GM23248 (cell line): Measurements from ENCODE around the gene INHBB. TPM values are rescaled to one million over a fixed set of nuclear protein-coding genes. Genes with fewer than 3 reads are reported as not detected.
A peak's percentile ranks its signal among the peaks of the same experiment; 100 is the strongest.

Experiments used
- DNase-seq: peaks from one replicate; pipeline ENCODE4 v3.0.0-alpha.2; 2015
- H2AFZ ChIP-seq: fragments of 200-600 bp; sonication (generic); 2 replicates; pipeline ENCODE4 v1.6.1; 2016; ENCODE audit warnings: antibody characterized with exemption
- H3F3A ChIP-seq: fragments of 200-600 bp; sonication (generic); 2 replicates; pipeline ENCODE4 v1.6.1; 2016; ENCODE audit warnings: mild to moderate bottlenecking, antibody characterized with exemption, mixed run types; ENCODE audit not compliant: insufficient read depth
- H3K27ac ChIP-seq: fragments of 200-600 bp; sonication (generic); 2 replicates; pipeline ENCODE4 v1.5.1; 2016; ENCODE audit warnings: mild to moderate bottlenecking
- H3K27me3 ChIP-seq: fragments of 200-600 bp; sonication (generic); replicated peaks from 2 replicates; pipeline ENCODE4 v1.6.1; 2016; ENCODE audit warnings: mild to moderate bottlenecking; ENCODE audit not compliant: insufficient read depth
- H3K36me3 ChIP-seq: fragments of 200-600 bp; sonication (generic); 2 replicates; pipeline ENCODE4 v1.6.1; 2016; ENCODE audit warnings: low read depth, mild to moderate bottlenecking
- H3K4me1 ChIP-seq: fragments of 200-600 bp; sonication (generic); 2 replicates; pipeline ENCODE4 v1.6.1; 2016; ENCODE audit warnings: mild to moderate bottlenecking; ENCODE audit not compliant: insufficient read depth
- H3K4me2 ChIP-seq: fragments of 200-600 bp; sonication (generic); one replicate; pipeline ENCODE4 v1.6.1; 2016; ENCODE audit warnings: mild to moderate bottlenecking; ENCODE audit not compliant: unreplicated experiment
- H3K4me3 ChIP-seq: fragments of 200-600 bp; sonication (generic); 2 replicates; pipeline ENCODE4 v1.5.1; 2016; ENCODE audit warnings: mild to moderate bottlenecking
- H3K79me2 ChIP-seq: fragments of 200-600 bp; sonication (generic); 2 replicates; pipeline ENCODE4 v1.6.1; 2016; ENCODE audit warnings: mild to moderate bottlenecking; ENCODE audit not compliant: insufficient read depth
- H3K9ac ChIP-seq: fragments of 200-600 bp; sonication (generic); 2 replicates; pipeline ENCODE4 v1.6.1; 2016; ENCODE audit warnings: mild to moderate bottlenecking
- H3K9me2 ChIP-seq: fragments of 200-600 bp; sonication (generic); 2 replicates; pipeline ENCODE4 v1.6.1; 2016; ENCODE audit warnings: mixed run types, mild to moderate bottlenecking, moderate library complexity; ENCODE audit not compliant: insufficient read depth
- H3K9me3 ChIP-seq: fragments of 200-600 bp; sonication (generic); one replicate; pipeline ENCODE4 v1.6.1; 2017; ENCODE audit warnings: low read depth
- H4K20me1 ChIP-seq: fragments of 200-600 bp; sonication (generic); 2 replicates; pipeline ENCODE4 v1.6.0; 2016; ENCODE audit not compliant: insufficient read depth
- EZH2 ChIP-seq: fragments of 200-600 bp; sonication (generic); IDR thresholded peaks from 2 replicates; pipeline ENCODE4 v1.6.1; 2018; ENCODE audit warnings: antibody characterized with exemption, mild to moderate bottlenecking; ENCODE audit not compliant: insufficient read depth, poor library complexity, severe bottlenecking
- EZH2phosphoT487 ChIP-seq: fragments of 200-600 bp; sonication (generic); IDR thresholded peaks from 2 replicates; pipeline ENCODE4 v1.6.1; 2018; ENCODE audit warnings: antibody characterized with exemption, moderate library complexity, mild to moderate bottlenecking, low read depth; ENCODE audit not compliant: insufficient read depth
- WGBS, 2 experiments: methylation state at CpG; one replicate each; pipeline ENCODE4 v1.1.6; 2015 to 2017; ENCODE audit warnings: low lambda C conversion rate in 2 of 2, low coverage in 1 of 2; ENCODE audit errors: missing lambda C conversion rate in 2 of 2; 5-methylcytosine and 5-hydroxymethylcytosine counted together
- in situ Hi-C: fragments of 300-500 bp; cut with MboI; formaldehyde crosslinking; loops from 2 replicates; pipeline ENCODE4 v1.15.0; 2020
- polyA plus RNA-seq: library from polyadenylated mRNA; unstranded; fragments of >200 nt; fragmentation: Nextera tagmentation; extraction: Ambion mirVana; gene quantifications from 2 replicates; pipeline ENCODE4 v1.2.1, GENCODE V29; 2016
- total RNA-seq: library from RNA; depleted of rRNA; stranded (reverse); fragments of >200 nt; shearing (Covaris generic); gene quantifications from 2 replicates; pipeline ENCODE4 v1.2.3, GENCODE V29; 2014; rRNA removed

INHBB gene
- total RNA-seq (3.4 and 5.6 TPM in 2 replicates), polyA plus RNA-seq (0.19 and 0.49 TPM in 2 replicates)

- H3K27me3 ChIP-seq, result peaks cover 19% of the 10 kb centered on the region; the same call in 1 of the 2 replicates
- H3K9ac ChIP-seq, result 0 out of 2 replicates have a peak within 1 kb of the TSS, but pooled peaks have one; percentile 24
- no peaks in the 10 kb centered on the region for H3K79me2 ChIP-seq
- peak; percentile 61 for DNase-seq
- in situ Hi-C loops, result loop anchor here (25.0 kb wide), 1 partner anchor 741 kb away; no protein-coding TSS in a partner anchor
- peak within 1 kb of the TSS; percentile 69 for H2AFZ ChIP-seq
- H3K4me2 ChIP-seq, result peak within 1 kb of the TSS; percentile 70
- no peak within 1 kb of the TSS for H3K27ac ChIP-seq
- peak within 1 kb of the TSS; percentile 69 for H3K4me3 ChIP-seq
- H3K9me2 ChIP-seq, result no peaks in the 10 kb centered on the region
- H3K4me1 ChIP-seq, result no peaks in the 10 kb centered on the region
- H4K20me1 ChIP-seq, result no peaks in the 10 kb centered on the region
- no peaks in the 10 kb centered on the region for H3F3A ChIP-seq
- WGBS, 2 experiments, result 3 to 4% methylated on average over 47 to 63 of the region's 99 CpGs
- TF ChIP-seq EZH2phosphoT487 (0 out of 2 replicates have a peak, but pooled peaks have one; percentile 11), EZH2 (no peak)
- H3K36me3 ChIP-seq, result no peaks in the 10 kb centered on the region
- H3K9me3 ChIP-seq, result no peaks in the 10 kb centered on the region
Observed at GRCh38 chr2:120346026-120346666, at the start of gene INHBB. TSS of gene INHBB (plus strand) at chr2:120346136. CDS start at chr2:120346189, 53 bp downstream.

- Histone ChIP-seq H3K27ac (0 out of 2 replicates have a peak overlapping the region, but pooled peaks have one; percentile 4), H3F3A (peaks cover 18% of the 10 kb centered on the region), H3K9ac (no peak overlapping the region), H3K9me2 (no peaks in the 10 kb centered on the region), H3K4me1 (peaks cover 6% of the 10 kb centered on the region; the same call in 1 of the 2 replicates), H3K4me2 (no peak overlapping the region), H3K4me3 (no peak overlapping the region), H3K79me2 (peaks cover 4% of the 10 kb centered on the region; the same call in 1 of the 2 replicates), H2AFZ (no peak overlapping the region), H3K27me3 (no peaks in the 10 kb centered on the region), H4K20me1 (no peaks in the 10 kb centered on the region), H3K36me3 (peaks cover 16% of the 10 kb centered on the region), H3K9me3 (no peaks in the 10 kb centered on the region)
- in situ Hi-C loops, result no loop called here
- WGBS, 2 experiments, result 81 to 82% methylated on average over 7 of the region's 7 CpGs
- TF ChIP-seq EZH2phosphoT487, result no peak
- TF ChIP-seq EZH2, result no peak
- DNase-seq, result peak; percentile 71
Observed at GRCh38 chr2:120298173-120298835, 47.6 kb upstream of the INHBB start.

- WGBS, 2 experiments, result 97 to 100% methylated on average over 9 of the region's 9 CpGs
- H3K9me3 ChIP-seq, result no peaks in the 10 kb centered on the region
- peaks cover 6% of the 10 kb centered on the region; the same call in 1 of the 2 replicates for H3K4me1 ChIP-seq
Observed at GRCh38 chr2:120299004-120299403, 46.9 kb upstream of the INHBB start.

GRCh38 chr2:120299561-120299960 is 46.4 kb upstream of the INHBB start:
- H3K9me2 ChIP-seq, result no peaks in the 10 kb centered on the region
- peaks cover 4% of the 10 kb centered on the region for H3K36me3 ChIP-seq
- no peak overlapping the region for H3K9ac ChIP-seq
- H3K4me1 ChIP-seq, result peaks cover 6% of the 10 kb centered on the region; the same call in 1 of the 2 replicates
- TF ChIP-seq EZH2 (no peak), EZH2phosphoT487 (no peak)
- H3K9me3 ChIP-seq, result no peaks in the 10 kb centered on the region
- H3K4me2 ChIP-seq, result no peak overlapping the region
- H3F3A ChIP-seq, result peaks cover 18% of the 10 kb centered on the region
- no peaks in the 10 kb centered on the region for H3K79me2 ChIP-seq
- no peak for DNase-seq
- in situ Hi-C loops, result no loop called here
- 98% methylated on average over 6 of the region's 6 CpGs for WGBS, 2 experiments
- no peaks in the 10 kb centered on the region for H3K27me3 ChIP-seq
- H3K4me3 ChIP-seq, result no peak overlapping the region
- no peaks in the 10 kb centered on the region for H4K20me1 ChIP-seq
- no peak overlapping the region for H3K27ac ChIP-seq
- H2AFZ ChIP-seq, result no peak overlapping the region

More at GRCh38 chr2:120299004-120299403, 46.9 kb upstream of the INHBB start:
- Histone ChIP-seq H3K27me3 (no peaks in the 10 kb centered on the region), H4K20me1 (no peaks in the 10 kb centered on the region), H3K4me2 (no peak overlapping the region), H3K36me3 (peaks cover 10% of the 10 kb centered on the region), H3K9ac (no peak overlapping the region), H3K9me2 (no peaks in the 10 kb centered on the region), H2AFZ (no peak overlapping the region), H3K79me2 (peaks cover 3% of the 10 kb centered on the region; the same call in 1 of the 2 replicates), H3F3A (peaks cover 18% of the 10 kb centered on the region), H3K4me3 (no peak overlapping the region), H3K27ac (no peak overlapping the region)
- TF ChIP-seq EZH2phosphoT487 (no peak), EZH2 (no peak)
- in situ Hi-C loops, result no loop called here
- no peak for DNase-seq
